Measurements from ENCODE around the gene TMEM221. TPM values are rescaled to one million over a fixed set of nuclear protein-coding genes. Genes with fewer than 3 reads are reported as not detected.
A peak's percentile ranks its signal among the peaks of the same experiment; 100 is the strongest.

TMEM221 gene
- total and polyA plus RNA-seq, 2 experiments from 2014 or later: 1.0 to 2.5 TPM

DNA sequence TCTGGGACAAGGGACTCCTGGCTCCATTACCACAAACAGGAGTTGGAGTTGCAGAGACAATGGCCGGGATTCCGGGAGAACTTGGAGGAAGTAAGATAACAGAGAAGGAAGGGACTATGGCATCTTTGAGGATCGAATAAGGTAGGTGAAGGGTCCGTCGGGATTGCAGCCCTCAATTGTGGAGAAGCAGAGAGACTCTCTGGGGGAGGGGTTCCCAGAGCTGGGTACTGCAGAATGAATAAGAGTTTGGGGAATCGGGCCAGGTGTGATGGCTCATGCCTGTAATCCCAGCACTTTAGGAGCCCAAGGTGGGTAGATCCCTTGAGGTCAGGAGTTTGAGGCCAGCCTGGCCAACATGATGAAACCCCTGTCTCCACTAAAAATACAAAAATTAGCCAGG is 46.8 kb downstream of the TMEM221 start:
- H3K4me3 ChIP-seq: no peak overlapping the region
- no peaks in the 10 kb centered on the region for H3K79me2 ChIP-seq
- H3K9me2 ChIP-seq (replicated peaks; ENCODE audit: insufficient read depth): no peaks in the 10 kb centered on the region
- H2AFZ ChIP-seq: no peak overlapping the region
- TF ChIP-seq, protein P1, sequence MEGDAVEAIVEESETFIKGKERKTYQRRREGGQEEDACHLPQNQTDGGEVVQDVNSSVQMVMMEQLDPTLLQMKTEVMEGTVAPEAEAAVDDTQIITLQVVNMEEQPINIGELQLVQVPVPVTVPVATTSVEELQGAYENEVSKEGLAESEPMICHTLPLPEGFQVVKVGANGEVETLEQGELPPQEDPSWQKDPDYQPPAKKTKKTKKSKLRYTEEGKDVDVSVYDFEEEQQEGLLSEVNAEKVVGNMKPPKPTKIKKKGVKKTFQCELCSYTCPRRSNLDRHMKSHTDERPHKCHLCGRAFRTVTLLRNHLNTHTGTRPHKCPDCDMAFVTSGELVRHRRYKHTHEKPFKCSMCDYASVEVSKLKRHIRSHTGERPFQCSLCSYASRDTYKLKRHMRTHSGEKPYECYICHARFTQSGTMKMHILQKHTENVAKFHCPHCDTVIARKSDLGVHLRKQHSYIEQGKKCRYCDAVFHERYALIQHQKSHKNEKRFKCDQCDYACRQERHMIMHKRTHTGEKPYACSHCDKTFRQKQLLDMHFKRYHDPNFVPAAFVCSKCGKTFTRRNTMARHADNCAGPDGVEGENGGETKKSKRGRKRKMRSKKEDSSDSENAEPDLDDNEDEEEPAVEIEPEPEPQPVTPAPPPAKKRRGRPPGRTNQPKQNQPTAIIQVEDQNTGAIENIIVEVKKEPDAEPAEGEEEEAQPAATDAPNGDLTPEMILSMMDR (IDR thresholded peaks at IDR 0.05; ENCODE audit: poor library complexity): no peak
- TF ChIP-seq EZH2 (IDR thresholded peaks at IDR 0.05; ENCODE audit: borderline replicate concordance) (no peak), EZH2phosphoT487 (IDR thresholded peaks at IDR 0.05; ENCODE audit: low read depth, severe bottlenecking, unreplicated experiment) (no peak)
- no peaks in the 10 kb centered on the region for H4K20me1 ChIP-seq (ENCODE audit: insufficient read depth, poor library complexity, severe bottlenecking)
- H3K27me3 ChIP-seq: no peaks in the 10 kb centered on the region
- no peak overlapping the region for H3K27ac ChIP-seq
- no peak for DNase-seq (ENCODE audit: low spot score)
- H3K36me3 ChIP-seq (replicated peaks; ENCODE audit: insufficient read depth, low read depth): no peaks in the 10 kb centered on the region
- WGBS (ENCODE audit: low lambda C conversion rate, missing lambda C conversion rate): 87% methylated on average over 6 of the region's 6 CpGs
- no peaks in the 10 kb centered on the region for H3K4me1 ChIP-seq (ENCODE audit: insufficient read depth)
- no peaks in the 10 kb centered on the region for H3K9me3 ChIP-seq (ENCODE audit: low read depth)
- H3K4me2 ChIP-seq: no peak overlapping the region

DNA sequence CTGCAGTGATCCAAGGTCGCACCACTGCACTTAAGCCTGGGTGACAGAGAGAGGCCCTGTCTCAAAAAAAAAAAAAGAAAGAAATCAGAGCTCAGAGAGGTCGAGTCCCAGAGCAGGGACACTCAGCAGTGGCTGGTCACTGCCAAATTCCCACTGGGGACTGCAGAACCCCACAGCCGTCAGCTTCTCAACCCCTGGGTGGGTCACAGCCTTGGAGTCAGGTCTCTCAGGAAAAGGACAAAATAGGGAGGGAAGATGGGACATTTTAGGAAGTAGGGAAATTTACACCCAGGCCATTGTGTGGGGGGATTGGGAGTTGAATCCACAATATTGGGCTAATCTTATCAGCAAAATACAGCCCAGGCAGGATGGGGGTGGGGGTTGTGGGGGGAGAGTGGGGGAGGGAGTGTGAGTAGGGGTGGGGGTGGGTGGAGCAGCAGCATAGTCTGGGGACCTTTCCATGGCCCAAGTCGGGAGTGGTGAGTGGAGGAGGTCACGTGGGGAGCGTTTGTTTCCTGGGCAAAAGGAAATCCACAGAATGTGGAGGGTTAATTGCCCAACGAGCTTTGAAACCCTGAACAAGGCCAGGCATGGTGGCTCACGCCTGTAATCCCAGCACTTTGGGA is 49.5 kb downstream of the TMEM221 start:
- no peaks in the 10 kb centered on the region for H3K4me1 ChIP-seq (ENCODE audit: insufficient read depth)
- H4K20me1 ChIP-seq (ENCODE audit: insufficient read depth, poor library complexity, severe bottlenecking): no peaks in the 10 kb centered on the region
- TF ChIP-seq EZH2phosphoT487 (IDR thresholded peaks at IDR 0.05; ENCODE audit: low read depth, severe bottlenecking, unreplicated experiment) (no peak), EZH2 (IDR thresholded peaks at IDR 0.05; ENCODE audit: borderline replicate concordance) (no peak)
- TF ChIP-seq, protein P1 (IDR thresholded peaks at IDR 0.05; ENCODE audit: poor library complexity): no peak
- H3K27me3 ChIP-seq: no peaks in the 10 kb centered on the region
- H2AFZ ChIP-seq: no peak overlapping the region
- H3K79me2 ChIP-seq: no peaks in the 10 kb centered on the region
- no peaks in the 10 kb centered on the region for H3K36me3 ChIP-seq (replicated peaks; ENCODE audit: insufficient read depth, low read depth)
- no peak overlapping the region for H3K27ac ChIP-seq
- H3K4me2 ChIP-seq: no peak overlapping the region
- no peak for DNase-seq (ENCODE audit: low spot score)
- 67% methylated on average over 5 of the region's 8 CpGs for WGBS (ENCODE audit: low lambda C conversion rate, missing lambda C conversion rate)
- H3K4me3 ChIP-seq: no peak overlapping the region
- no peaks in the 10 kb centered on the region for H3K9me2 ChIP-seq (replicated peaks; ENCODE audit: insufficient read depth)
- H3K9me3 ChIP-seq (ENCODE audit: low read depth): no peaks in the 10 kb centered on the region

DNA sequence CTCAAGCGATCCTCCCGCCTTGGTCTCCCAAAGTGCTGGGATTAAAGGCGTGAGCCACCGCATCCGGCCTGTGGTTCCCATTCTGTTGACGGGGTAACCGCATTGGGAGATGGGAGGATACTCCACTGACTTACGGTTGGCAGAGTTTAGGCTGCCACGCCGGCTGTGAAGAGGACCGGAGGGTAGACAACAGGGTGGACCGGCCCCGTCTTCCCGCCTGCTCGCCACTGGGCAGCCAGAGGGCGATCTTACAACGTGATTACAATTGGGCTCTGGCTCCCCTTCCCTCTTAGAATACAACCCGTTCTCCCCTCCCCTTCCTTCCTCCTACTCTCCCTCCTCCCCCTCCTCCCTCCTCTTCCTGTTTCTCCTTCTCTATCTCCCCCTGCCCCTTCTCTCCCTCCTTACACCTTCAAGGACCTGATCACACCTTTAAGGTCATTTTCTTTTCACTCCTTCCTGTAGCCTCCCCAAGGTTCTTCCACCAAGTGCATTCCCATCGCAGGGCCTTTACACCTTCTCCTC is 53.5 kb downstream of the TMEM221 start:
- no peak for DNase-seq (ENCODE audit: low spot score)
- TF ChIP-seq EZH2 (IDR thresholded peaks at IDR 0.05; ENCODE audit: borderline replicate concordance) (no peak), EZH2phosphoT487 (IDR thresholded peaks at IDR 0.05; ENCODE audit: low read depth, severe bottlenecking, unreplicated experiment) (no peak)
- TF ChIP-seq, protein P1 (IDR thresholded peaks at IDR 0.05; ENCODE audit: poor library complexity): peak; percentile 50
- Histone ChIP-seq H4K20me1 (ENCODE audit: insufficient read depth, poor library complexity, severe bottlenecking) (no peaks in the 10 kb centered on the region), H3K4me2 (no peak overlapping the region), H3K4me1 (ENCODE audit: insufficient read depth) (peaks cover 5% of the 10 kb centered on the region), H3K27ac (no peak overlapping the region), H2AFZ (no peak overlapping the region), H3K9me2 (replicated peaks; ENCODE audit: insufficient read depth) (no peaks in the 10 kb centered on the region), H3K36me3 (replicated peaks; ENCODE audit: insufficient read depth, low read depth) (no peaks in the 10 kb centered on the region), H3K4me3 (no peak overlapping the region), H3K27me3 (peaks cover 4% of the 10 kb centered on the region), H3K79me2 (no peaks in the 10 kb centered on the region), H3K9me3 (ENCODE audit: low read depth) (no peaks in the 10 kb centered on the region)
- WGBS (ENCODE audit: low lambda C conversion rate, missing lambda C conversion rate): 44% methylated on average over 15 of the region's 19 CpGs
